ENCODE data around the gene RRAGA.
"Not testable (repeated sequence)": the region's sequence is repeated elsewhere in the genome, so short reads cannot be mapped to it uniquely, and the experiment has no call there.

Gene RRAGA

GRCh38 chr9:19085295-19085694 is 36.1 kb downstream of the RRAGA start:
- no peak for DNase-seq (ENCODE audit: low read depth)

- DNase-seq (ENCODE audit: low read depth): no peak
These were observed 38.1 kb downstream of the RRAGA start for GRCh38 chr9:19087106-19088000.

GRCh38 chr9:19097431-19097830 is 48.2 kb downstream of the RRAGA start:
- not testable (repeated sequence) for DNase-seq (ENCODE audit: low read depth)

Measured in stimulated activated CD8-positive, alpha-beta memory T cell treated with anti-CD3 and anti-CD28 coated beads, Interleukin-12 subunit alpha, Interleukin-12 subunit beta, amount 100 ng/mL, for 1 hour (primary cell).